Hematopoietic multipotent progenitor cell treated with erythropoietin and hydrocortisone succinate and interleukin-3 and kit ligand, for 8 days (in vitro differentiated cells): ENCODE data around the gene PDGFA.
A peak's percentile ranks its signal among the peaks of the same experiment; 100 is the strongest.
"Not testable (repeated sequence)": the region's sequence is repeated elsewhere in the genome, so short reads cannot be mapped to it uniquely, and the experiment has no call there.

ENCODE experiments used
- DNase-seq: peaks from one replicate; pipeline ENCODE4 v3.0.0-alpha.2; 2015

PDGFA gene

DNA sequence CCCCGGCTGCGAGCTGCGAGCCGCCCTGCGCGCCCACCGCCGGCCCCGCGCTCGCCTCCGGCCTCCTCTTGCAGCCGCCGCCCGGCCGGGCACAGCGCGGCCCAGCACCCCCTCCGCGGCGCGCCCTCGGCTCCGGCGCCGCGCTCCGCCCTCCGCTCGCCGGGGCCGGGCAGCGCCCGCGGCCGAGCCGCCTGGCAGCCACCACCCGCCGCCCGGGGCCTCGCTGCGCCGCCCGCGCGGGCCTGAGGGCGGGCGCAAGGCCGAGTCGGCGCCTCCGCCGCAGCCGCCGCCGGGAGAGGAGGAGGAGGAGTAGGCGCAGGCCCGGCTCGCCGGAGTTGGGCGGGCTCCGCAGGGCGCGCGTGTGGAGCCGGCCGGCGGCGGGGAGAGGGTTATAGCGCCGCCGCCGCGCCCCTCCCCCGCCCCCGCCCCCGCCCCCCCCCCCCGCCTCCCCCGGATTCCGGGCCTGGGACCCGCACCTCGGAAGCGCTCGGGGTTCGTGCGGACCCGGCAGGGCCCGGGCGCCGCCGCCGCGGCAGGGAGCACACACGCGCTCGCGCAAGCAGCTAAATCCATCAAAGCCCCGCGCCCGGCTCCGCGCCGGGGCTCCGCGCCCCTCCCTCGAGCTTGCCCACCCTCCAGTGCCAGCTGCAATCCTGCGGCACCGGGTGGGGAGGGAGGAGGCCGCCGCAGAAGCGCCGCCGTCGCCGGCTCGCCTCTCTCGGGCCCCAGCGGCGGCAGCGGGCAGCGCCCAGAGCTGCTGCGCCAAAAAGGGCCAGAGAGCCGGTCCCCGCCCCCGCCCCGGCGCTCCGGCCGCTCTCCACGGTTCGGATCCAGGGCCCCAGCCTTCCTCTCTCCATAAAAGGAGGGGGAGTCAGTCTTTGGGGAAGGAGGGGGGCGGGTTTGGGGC, at the start of gene PDGFA:
TSS of gene PDGFA (minus strand) at position 363 of the 907 bp plus-strand sequence. CDS start 845 bp downstream, outside the sequence.
- peak; percentile 42 for DNase-seq

DNA sequence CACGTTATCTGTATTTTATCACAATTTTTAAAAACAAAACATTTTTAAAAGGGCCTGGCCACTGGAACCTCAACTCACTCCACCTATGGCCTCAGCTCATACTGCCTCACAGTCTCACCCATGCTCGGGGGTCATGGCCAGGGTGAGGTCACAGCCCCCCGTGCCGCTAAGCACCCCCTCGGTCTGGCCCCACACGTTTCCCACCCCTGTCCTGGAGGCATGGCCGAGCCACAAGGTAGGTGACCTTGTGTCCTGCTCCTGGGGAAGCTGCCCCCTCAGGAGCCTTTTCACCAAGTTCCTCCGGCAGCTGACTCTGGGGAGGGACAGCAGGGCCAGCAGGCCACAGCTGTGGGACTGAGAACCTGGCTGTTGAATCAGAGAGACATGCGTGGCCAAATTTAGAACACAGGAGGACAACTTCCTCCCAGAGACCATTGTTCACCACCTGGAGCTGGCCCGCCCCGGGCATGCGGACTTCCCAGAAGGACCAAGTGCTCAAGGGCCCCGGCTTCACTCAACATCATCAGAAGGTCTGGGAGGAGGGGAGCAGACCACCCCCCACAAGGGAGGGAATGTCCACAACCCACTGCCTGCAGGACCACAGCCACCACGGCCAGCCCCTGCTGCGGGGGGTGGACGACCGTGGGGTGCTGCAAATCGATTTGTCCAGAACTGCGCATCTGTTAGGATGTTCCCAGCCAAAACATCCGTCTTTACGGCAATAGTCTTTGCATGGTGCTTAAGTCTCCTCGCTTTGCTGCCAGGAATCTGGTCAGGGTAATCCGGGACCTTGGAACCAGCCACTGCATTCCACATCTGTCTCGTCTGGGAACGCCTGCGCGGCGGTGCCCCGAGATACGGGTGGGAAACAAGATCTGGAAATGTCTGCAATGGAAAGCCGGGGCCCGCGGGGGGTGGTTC, 48.6 kb upstream of the PDGFA start:
- no peak for DNase-seq

- no peak for DNase-seq
These were observed 47.7 kb upstream of the PDGFA start for GRCh38 chr7:567305-567883.

GRCh38 chr7:566100-566499, 46.5 kb upstream of the PDGFA start:
- no peak for DNase-seq

DNA sequence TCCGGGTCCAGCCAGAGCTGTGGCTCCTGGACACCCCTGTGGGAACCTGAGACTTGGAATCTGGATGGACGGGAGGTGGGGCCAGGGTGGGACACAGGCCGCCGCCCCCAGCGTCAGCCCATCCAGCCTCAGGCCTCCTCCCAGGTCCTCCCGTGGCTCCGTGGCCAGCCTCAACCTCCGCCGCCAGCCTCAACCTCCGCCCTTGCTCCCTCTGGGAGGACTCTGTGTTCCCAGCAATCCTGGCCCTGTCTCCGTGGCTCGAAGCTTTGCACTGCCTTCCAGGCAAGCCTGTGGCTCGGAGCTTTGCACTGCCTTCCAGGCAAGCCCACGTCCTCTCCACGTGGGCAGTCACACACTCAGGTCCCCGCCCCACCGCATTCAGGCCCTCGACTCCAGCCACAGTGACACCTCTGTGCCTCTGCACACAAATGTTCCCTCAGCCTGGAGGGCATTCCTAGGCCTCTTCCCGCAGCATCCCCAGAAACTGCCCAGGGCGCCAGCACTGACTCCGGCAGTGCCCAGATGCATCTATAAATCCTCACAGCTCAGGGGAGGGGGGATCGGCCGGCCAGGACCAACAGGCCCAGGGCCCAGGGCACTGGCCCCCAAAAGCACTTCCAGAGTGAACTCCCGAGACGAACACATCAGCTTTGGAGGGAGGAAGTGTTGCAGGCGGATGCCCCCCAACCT, 44.7 kb upstream of the PDGFA start:
- no peak for DNase-seq

DNA sequence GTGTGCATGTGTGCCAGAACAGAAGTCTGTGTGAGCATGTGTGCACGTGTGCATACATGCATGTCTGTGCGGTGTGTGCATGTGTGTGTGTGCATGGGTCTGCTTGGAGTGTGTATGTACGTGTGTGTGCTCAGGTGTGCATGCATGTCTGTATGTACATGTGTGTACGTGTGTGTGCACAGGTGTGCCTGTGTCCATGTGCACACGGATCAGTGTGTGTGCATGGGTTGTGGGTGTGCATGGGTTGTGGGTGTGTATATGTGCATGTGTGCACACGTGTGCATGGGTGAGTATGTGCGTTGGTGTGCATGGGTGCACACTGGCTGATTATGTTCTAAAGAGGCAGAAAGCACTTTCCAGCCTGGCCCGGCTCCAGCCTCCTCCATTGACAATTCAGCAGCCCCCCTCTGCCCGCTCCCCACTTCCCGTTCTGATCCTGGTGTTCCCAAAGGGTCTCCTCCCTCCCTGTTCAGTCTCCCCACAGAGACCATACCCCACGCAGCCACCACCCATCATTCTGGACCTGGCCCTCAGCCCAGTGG, 44.1 kb upstream of the PDGFA start:
- DNase-seq, result no peak

DNA sequence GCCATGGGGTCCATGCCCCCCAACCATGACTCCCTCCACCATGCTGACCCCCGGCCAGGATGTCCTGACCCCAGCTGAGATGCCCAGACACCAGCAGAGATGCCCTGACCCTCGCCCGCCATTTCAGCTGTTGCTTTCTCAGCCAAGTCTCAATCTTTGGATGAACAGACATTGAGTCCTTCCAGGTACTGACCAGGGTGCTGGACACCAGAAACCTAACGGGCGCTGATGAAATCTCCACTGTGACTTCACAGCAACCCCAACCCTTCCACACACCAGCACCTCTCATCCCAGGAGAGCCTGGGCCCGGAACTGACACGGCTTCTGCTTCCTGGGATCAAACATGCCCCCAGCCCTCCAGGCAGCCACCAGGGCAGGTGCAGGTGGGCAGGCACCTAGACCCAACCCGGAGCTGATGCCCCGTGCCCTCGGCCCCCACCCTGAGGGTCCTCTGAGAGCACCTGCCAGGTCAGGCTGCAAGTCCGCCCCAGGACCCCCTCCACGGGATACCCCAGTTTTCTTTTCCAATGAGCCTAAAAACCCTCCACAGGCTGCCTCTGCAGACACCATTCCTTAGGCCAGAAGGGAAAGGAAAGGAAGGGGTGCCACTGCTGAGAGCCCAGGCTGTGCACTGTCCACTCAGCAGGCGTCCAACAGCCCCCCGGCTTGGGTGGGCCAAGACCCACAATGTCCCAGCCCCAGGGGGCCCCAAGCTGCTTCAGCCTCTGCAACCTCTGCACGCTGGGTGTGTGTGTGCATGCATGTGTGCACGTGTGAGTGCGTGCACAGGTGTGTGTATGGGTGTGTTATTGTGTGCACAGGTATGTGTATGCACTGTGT, 43.4 kb upstream of the PDGFA start:
- DNase-seq, result no peak

- DNase-seq, result no peak
These were observed 42.7 kb upstream of the PDGFA start for GRCh38 chr7:562374-562675.

- no peak for DNase-seq
These were observed 42.2 kb upstream of the PDGFA start for GRCh38 chr7:561631-562373.

- no peak for DNase-seq
These were observed 41.5 kb upstream of the PDGFA start for GRCh38 chr7:560966-561630.

DNA sequence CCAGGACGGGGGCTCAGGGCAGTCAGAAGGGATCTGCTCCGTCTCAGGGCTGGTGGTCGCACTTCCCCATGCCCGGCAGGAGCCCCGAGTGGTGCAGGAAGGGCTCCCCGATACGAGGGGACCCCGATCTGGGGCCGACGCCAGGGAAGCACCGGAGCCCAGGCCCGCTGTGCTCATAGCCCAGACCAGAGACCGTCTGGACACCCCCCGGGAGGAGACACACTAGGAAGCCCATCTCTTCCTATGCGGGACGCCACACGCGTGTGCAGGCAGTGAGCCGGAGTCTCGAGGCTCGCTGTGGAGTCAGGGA, 39.7 kb upstream of the PDGFA start:
- DNase-seq, result no peak

GRCh38 chr7:557558-557881, 37.9 kb upstream of the PDGFA start:
- DNase-seq, result no peak

DNA sequence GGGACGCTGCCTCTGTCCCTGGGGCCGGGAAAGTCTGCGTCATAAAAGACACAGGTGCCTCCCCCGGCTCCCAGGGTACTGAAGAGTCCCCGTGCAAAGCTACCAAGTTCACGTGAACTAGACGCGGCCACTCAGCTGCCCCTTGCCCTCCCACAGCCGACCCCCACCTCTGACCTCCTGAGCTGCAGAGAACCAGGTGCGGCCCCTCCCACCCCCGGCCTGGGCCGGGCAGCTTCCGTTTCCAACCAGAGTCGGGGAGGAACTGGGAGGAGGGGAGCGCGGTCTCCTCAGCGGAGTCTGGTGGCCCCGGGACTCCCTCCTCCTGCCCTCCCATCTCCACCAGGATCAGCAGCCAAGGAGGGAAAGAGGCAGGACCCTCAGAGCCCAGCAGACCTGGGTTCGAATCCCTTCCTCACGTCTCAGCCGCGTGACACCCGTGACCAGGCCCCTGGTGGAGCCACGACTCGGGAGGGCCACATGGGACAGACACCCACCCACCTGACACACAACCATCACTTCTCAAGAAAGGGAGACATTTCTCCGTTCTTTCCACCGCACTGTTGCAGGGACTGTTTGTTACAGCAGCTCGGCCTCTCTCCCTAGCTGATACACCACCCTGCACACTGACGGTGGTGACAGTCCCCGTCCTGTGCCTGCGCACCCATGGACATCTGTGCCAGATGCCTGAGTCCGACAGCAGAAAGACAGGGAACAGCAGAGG, 37.4 kb upstream of the PDGFA start:
- no peak for DNase-seq

DNA sequence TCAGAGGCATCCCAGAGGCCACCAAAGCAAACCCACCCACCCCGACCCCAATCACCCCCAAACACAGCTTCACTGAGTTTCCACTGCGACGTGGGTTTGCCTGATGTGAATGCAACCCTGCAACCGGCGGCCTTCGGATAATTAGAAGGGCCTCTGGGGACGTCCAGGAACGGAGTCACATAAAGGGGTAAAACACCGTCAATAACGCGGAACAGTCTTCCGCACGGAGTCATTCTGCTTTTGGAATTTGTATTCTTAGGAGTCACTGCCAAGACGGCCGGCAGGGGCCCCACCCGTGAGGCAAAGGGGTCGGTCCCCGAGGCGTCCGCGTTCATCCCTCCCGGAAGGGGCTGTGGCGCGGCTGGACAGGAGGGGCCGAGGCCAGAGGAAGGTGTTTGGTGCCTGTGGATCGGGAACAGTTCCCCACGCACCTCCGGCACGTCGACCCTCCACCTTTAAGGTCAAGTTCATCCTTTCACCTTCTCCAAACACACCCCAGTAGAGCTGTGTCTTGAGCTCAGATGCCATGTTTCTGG, 36.7 kb upstream of the PDGFA start:
- no peak for DNase-seq

DNA sequence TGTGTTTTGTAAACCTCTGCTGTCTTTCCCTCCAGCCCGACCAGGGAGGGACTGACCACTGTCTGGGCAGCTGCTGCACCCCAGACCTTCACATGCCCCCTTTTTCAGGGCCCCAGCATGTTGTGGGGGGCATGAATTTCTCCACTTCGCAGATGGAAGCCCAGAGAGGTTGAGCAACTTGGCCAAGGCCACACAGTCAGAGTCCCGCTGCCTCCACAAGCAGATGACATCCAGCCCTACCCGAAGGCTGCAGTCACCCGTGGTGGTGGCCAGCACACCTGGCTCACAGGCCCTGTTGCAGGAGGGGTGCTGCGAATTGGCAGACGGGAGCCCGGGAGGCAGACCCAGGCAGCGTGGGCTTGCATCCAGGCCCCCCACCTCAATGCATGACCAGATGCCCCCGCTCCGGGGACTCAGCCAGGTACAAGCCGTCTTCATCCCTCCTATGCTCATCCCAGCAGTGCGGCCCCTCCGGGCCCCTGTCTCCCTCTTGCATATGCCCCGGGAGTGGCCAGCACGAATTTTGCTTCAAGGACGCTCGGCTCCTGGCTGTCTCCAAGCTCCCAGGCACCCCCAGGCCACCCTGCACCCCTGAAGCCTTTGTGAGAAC, 36.0 kb upstream of the PDGFA start:
- no peak for DNase-seq

GRCh38 chr7:553636-554111, 34.0 kb upstream of the PDGFA start:
- no peak for DNase-seq

DNA sequence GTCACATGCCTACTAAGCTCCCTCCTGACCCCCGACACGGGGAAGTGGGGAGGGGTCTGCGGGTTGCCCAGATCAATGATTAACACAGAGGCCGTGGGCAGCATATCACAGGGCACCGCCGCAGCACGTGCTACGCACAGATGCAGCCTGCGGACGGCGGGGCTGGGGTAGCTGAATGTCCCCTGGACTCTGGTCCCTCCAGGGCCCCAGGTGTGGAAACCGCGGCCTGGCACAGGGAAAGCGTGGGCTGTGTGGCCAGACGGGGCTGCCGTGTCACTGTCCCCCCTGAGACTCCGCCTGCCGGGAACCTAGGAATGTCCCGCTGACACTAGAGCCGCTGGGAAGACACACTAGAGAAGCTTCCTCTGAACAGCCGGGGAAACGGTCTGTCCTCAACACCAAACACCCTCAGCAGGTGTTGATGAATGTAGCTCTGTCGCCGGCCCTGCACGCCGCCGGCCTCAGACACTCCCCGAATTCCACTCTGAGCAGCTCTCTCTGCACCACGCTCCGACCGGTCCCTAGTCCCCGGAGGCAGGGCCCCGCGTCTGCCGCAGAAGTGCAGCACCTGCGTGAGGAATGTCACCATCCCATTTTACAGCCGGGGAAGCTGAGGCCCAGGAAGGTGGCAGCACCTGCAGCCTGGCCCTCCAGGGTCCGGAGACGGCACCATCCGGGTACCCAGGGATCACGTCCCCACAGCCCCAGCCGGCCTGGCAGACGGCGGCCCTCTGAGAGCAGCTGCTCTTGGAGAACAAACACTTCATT, 33.4 kb upstream of the PDGFA start:
- no peak for DNase-seq

GRCh38 chr7:552151-552867, 32.7 kb upstream of the PDGFA start:
- not testable (repeated sequence) for DNase-seq
